K562 (cell line): ENCODE measurements around the gene ADK. TPM values are rescaled to one million over a fixed set of nuclear protein-coding genes. Genes with fewer than 3 reads are reported as not detected.

Experiments used
- ATAC-seq: fragments of 200-7000 bp; cut with Tn5 transposase; 3 replicates; pipeline ENCODE4 v1.9.1; 2020; ENCODE audit warnings: moderate library complexity
- BruUV-seq: library from RNA; stranded (reverse); fragments of 400-500 nt; replicated peaks from 2 replicates; lab custom pipeline; 2021; lab: Mats Ljungman, UMichigan
- CTCF ChIA-PET: fragments of 300-600 bp; formaldehyde crosslinking; extraction: SDS; loops from one replicate; lab custom pipeline; 2021; ENCODE audit warnings: low intra/inter-chr PET ratio; lab: Yijun Ruan, JAX
- POLR2A ChIA-PET: fragments of 300-600, 350-650 bp; sonication (Branson Sonifier 250); formaldehyde crosslinking; extraction: SDS; loops from one replicate; lab custom pipeline; 2021; ENCODE audit warnings: antibody characterized with exemption, inconsistent platforms; lab: Yijun Ruan, JAX
- DNase-seq, 4 experiments: peaks; one replicate each; pipeline versions ENCODE4 v3.0.0 to v3.0.0-alpha.2; 2011 to 2018; ENCODE audit warnings: low spot score in 3 of 4, mixed read lengths in 3 of 4; ENCODE audit errors: extremely low read depth in 1 of 4
- FAIRE-seq: peaks from 2 replicates; lab custom pipeline; 2011; peaks lifted over from hg19 to GRCh38; lab: Jason Lieb, UNC
- H2AFZ ChIP-seq: 2 replicates; pipeline ENCODE4 v1.6.0; 2011; ENCODE audit warnings: low read depth, low read length, control low read depth, inconsistent platforms
- H3K27ac ChIP-seq: fragments of 200-600 bp; 3 replicates; pipeline ENCODE4 v1.8.0; 2011; ENCODE audit warnings: low read depth, mild to moderate bottlenecking, control low read depth, inconsistent platforms, low read length, moderate library complexity, mixed read lengths; ENCODE audit errors: extremely low read depth
- H3K27me3 ChIP-seq, 2 experiments: fragments of 300-600 bp in 1 of 2; 2 replicates in 1 of 2; 3 replicates in 1 of 2; pipeline versions ENCODE4 v1.6.0 to v1.8.0; 2011; ENCODE audit warnings: inconsistent platforms in 2 of 2, low read length in 2 of 2, mild to moderate bottlenecking in 1 of 2, mixed read lengths in 1 of 2, moderate library complexity in 1 of 2; ENCODE audit not compliant: control insufficient read depth in 2 of 2, insufficient read depth in 2 of 2
- H3K36me3 ChIP-seq: fragments of 300-600 bp; 3 replicates; pipeline ENCODE4 v1.8.0; 2011; ENCODE audit warnings: mild to moderate bottlenecking, low read length, inconsistent platforms; ENCODE audit not compliant: control insufficient read depth, insufficient read depth
- H3K4me1 ChIP-seq, 2 experiments: fragments of 200-600 bp in 1 of 2; replicated peaks in 1 of 2; 2 replicates in 1 of 2; 3 replicates in 1 of 2; pipeline versions ENCODE4 v1.5.1 to v1.8.0; 2011; ENCODE audit warnings: inconsistent platforms in 2 of 2, low read length in 2 of 2, mild to moderate bottlenecking in 1 of 2, mixed read lengths in 1 of 2, moderate library complexity in 1 of 2; ENCODE audit not compliant: control insufficient read depth in 2 of 2, insufficient read depth in 2 of 2
- H3K4me2 ChIP-seq: 2 replicates; pipeline ENCODE4 v1.6.1; 2011; ENCODE audit warnings: low read length, control low read depth, inconsistent platforms, mixed read lengths; ENCODE audit not compliant: insufficient read depth
- H3K4me3 ChIP-seq: fragments of 200-600 bp; sonication (generic), shearing (Covaris generic); 2 replicates; pipeline ENCODE4 v1.5.1; 2016; ENCODE audit warnings: control low read depth, inconsistent platforms
- H3K79me2 ChIP-seq: fragments of 200-600 bp; 3 replicates; pipeline ENCODE4 v1.8.0; 2011; ENCODE audit warnings: low read length, inconsistent platforms; ENCODE audit not compliant: control insufficient read depth, insufficient read depth
- H3K9ac ChIP-seq, 2 experiments: 2 replicates each; pipeline versions ENCODE4 v1.6.0 to v1.6.1; 2011; ENCODE audit warnings: low read depth in 2 of 2, low read length in 2 of 2, control low read depth in 1 of 2, inconsistent platforms in 1 of 2, mild to moderate bottlenecking in 1 of 2, mixed read lengths in 1 of 2; ENCODE audit not compliant: insufficient read depth in 1 of 2
- H3K9me1 ChIP-seq: one replicate; pipeline ENCODE4 v1.6.0; 2011; ENCODE audit warnings: inconsistent platforms, mild to moderate bottlenecking, low read length, moderate library complexity; ENCODE audit not compliant: control insufficient read depth, insufficient read depth
- H3K9me3 ChIP-seq: replicated peaks from 2 replicates; pipeline ENCODE4 v1.5.1; 2011; ENCODE audit warnings: low read depth, low read length, inconsistent platforms; ENCODE audit not compliant: control insufficient read depth, insufficient read depth
- H4K20me1 ChIP-seq: replicated peaks from 2 replicates; pipeline ENCODE4 v1.6.1; 2011; ENCODE audit warnings: low read length, inconsistent platforms, mixed read lengths; ENCODE audit not compliant: control insufficient read depth, insufficient read depth
- CEBPB ChIP-seq: fragments of 450-650 bp; IDR thresholded peaks from 2 replicates; pipeline ENCODE4 v1.6.1; 2016; ENCODE audit warnings: missing genetic modification characterization, missing compliant biosample characterization
- ELK1 ChIP-seq: sonication (generic); formaldehyde crosslinking; IDR thresholded peaks from 2 replicates; pipeline ENCODE4 v1.8.1; 2022; ENCODE audit warnings: missing genetic modification reagents
- GABPA ChIP-seq: fragments of 200-800 bp; sonication (Bioruptor generic); conservative IDR thresholded peaks from 2 replicates; pipeline ENCODE4 v1.6.1; 2016; ENCODE audit warnings: low read depth, missing genetic modification characterization, missing compliant biosample characterization
- KAT7 ChIP-seq: sonication (generic); formaldehyde crosslinking; IDR thresholded peaks from 2 replicates; pipeline ENCODE4 v1.8.0; 2022; ENCODE audit warnings: missing genetic modification reagents, mild to moderate bottlenecking, borderline replicate concordance
- SMARCE1 ChIP-seq: fragments of 450-650 bp; IDR thresholded peaks from 2 replicates; pipeline ENCODE4 v1.7.1; 2016; ENCODE audit warnings: mild to moderate bottlenecking
- YY1 ChIP-seq, 3 experiments: IDR thresholded peaks; 2 replicates each; pipeline ENCODE4 v1.6.1; 2011; ENCODE audit warnings: low read length in 2 of 3, mild to moderate bottlenecking in 2 of 3, moderate library complexity in 2 of 3, borderline replicate concordance in 1 of 3, control low read depth in 1 of 3, low read depth in 1 of 3; ENCODE audit not compliant: insufficient read depth in 3 of 3, insufficient replicate concordance in 2 of 3, control insufficient read depth in 1 of 3, insufficient read length in 1 of 3; ENCODE audit errors: extremely low read depth in 1 of 3
- ZFX ChIP-seq: sonication (generic); formaldehyde crosslinking; IDR thresholded peaks from 2 replicates; pipeline ENCODE4 v1.8.0; 2022; ENCODE audit warnings: mild to moderate bottlenecking, missing genetic modification reagents, moderate library complexity
- ZNF830 ChIP-seq: fragments of 250-450 bp; sonication (Bioruptor Pico); IDR thresholded peaks from 2 replicates; pipeline ENCODE4 v1.5.0; 2021; ENCODE audit warnings: mild to moderate bottlenecking
- in situ Hi-C: fragments of 300-500 bp; cut with MboI; formaldehyde crosslinking; loops from 4 replicates; pipeline ENCODE4 v1.15.0; 2018; ENCODE audit warnings: inconsistent platforms, mixed read lengths
- intact Hi-C: fragments of 100-400 bp; cut with micrococcal nuclease; formaldehyde crosslinking; loops from 2 replicates; pipeline ENCODE4 v1.14.2; 2022
- polyA plus RNA-seq, 8 experiments: library from polyadenylated mRNA; depleted of rRNA in 4 of 8; stranded (reverse) in 5 of 8; unstranded in 3 of 8; fragments of >200 nt; fragmentation: Nextera tagmentation in 2 of 8; fragmentation: Illumina TruSeq in 1 of 8; extraction: Ambion mirVana in 2 of 8; extraction: Trizol in 1 of 8; gene quantifications; 2 replicates each; pipeline versions ENCODE4 v1.2.1 to v1.2.3, GENCODE V29; 2011 to 2014; ENCODE audit warnings: inconsistent platforms in 1 of 8, missing spikeins in 1 of 8
- total RNA-seq, 7 experiments: library from RNA; depleted of rRNA in 6 of 7; stranded (reverse); fragments of >200 nt in 6 of 7; fragmentation: Illumina TruSeq in 2 of 7; extraction: Trizol in 2 of 7; gene quantifications; 2 replicates each; pipeline versions ENCODE4 v1.2.1 to v1.2.3, GENCODE V29; 2011 to 2021; ENCODE audit warnings: low replicate concordance in 1 of 7

The ADK gene
- total and polyA plus RNA-seq, 9 of the 15 experiments (the other 6 are each of a cell fraction or from before 2014, with no cell fraction given) = 54.2 to 97.8 (median 73.6) TPM

- intact Hi-C loops = no loop called here
- in situ Hi-C loops = no loop called here
- BruUV-seq = no TSS peak
- FAIRE-seq (peak; percentile 32), ATAC-seq (peak; percentile 32), DNase-seq (no peak)
- peak overlapping the region in 1 of 2 experiments; percentile 43; a peak in 3 of 4 replicates for H3K9ac ChIP-seq
- H3K9me1 ChIP-seq = no peaks in the 10 kb centered on the region
- H4K20me1 ChIP-seq = no peaks in the 10 kb centered on the region
- TF ChIP-seq ZNF830 (CRISPR knock-in tag) = no peak
- TF ChIP-seq GABPA (tag) = 0 out of 2 replicates have a peak, but pooled peaks have one; percentile 8
- 0 out of 2 replicates have a peak, but pooled peaks have one; percentile 69 for TF ChIP-seq KAT7
- TF ChIP-seq ZFX = 0 out of 2 replicates have a peak, but pooled peaks have one; percentile 5
- TF ChIP-seq CEBPB (tag) = peak; percentile 32; the same call in 1 of the 2 replicates
- TF ChIP-seq ELK1 = no peak
- 0 out of 2 replicates have a peak, but pooled peaks have one; percentile 5 for TF ChIP-seq SMARCE1
- peak in 1 of 3 experiments; percentile 14 for TF ChIP-seq YY1 (IDR thresholded peaks at IDR 0.05; ENCODE audit: borderline replicate concordance in 1 of 3, control insufficient read depth in 1 of 3, extremely low read depth in 1 of 3, insufficient read depth in 3 of 3, insufficient read length in 1 of 3, insufficient replicate concordance in 2 of 3, low read depth in 1 of 3, low read length in 2 of 3)
- peak overlapping the region; percentile 46 for H2AFZ ChIP-seq
- peak overlapping the region; percentile 58 for H3K27ac ChIP-seq
- peaks cover 89% of the 10 kb centered on the region for H3K79me2 ChIP-seq
- no peaks in the 10 kb centered on the region for H3K9me3 ChIP-seq
- peak overlapping the region; percentile 51 for H3K4me2 ChIP-seq
- POLR2A ChIA-PET = interaction anchor here (0.7 to 4.4 kb wide), 7 partner anchors 8 to 890 kb away, joined by 3 to 41 read pairs (median 5); no protein-coding TSS in a partner anchor
- no peak overlapping the region for H3K4me3 ChIP-seq
- H3K4me1 ChIP-seq = peaks cover 4 to 7% of the 10 kb centered on the region in 2 experiments; a peak in 2 of 5 replicates
- H3K36me3 ChIP-seq = no peaks in the 10 kb centered on the region
- CTCF ChIA-PET = no interaction called here
- no peaks in the 10 kb centered on the region for H3K27me3 ChIP-seq
Observed at GRCh38 chr10:74190494-74190893, 39.5 kb downstream of the ADK start.
